ENCODE measurements around the gene VAV3. TPM values are rescaled to one million over a fixed set of nuclear protein-coding genes. Genes with fewer than 3 reads are reported as not detected.

Gene VAV3
- polyA plus RNA-seq, 1 of the 3 experiments (the other 2 are of a cell fraction) = not detected

DNA sequence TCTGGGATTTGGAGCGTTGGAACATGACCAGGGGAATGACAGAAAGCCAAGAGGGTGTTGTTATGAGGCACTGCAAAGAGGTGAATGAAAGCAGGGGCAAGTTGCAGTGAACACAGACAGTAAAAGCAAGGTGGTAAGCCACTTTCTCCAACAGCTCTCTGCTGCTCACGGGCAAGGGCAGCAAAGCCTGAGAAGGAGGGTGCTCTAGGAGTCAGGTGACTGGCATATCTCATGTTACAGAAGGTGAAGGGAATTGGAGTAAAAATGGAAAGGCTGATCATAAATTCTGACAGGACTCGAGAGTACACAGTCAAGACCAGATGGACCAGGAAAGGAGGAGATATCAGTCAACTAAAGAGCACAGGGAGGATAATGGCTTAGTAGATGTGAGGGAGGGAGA, 14.5 kb downstream of the VAV3 start:
- peaks cover 0 to 3% of the 10 kb centered on the region in 2 experiments; a peak in 1 of 4 replicates for H3K4me1 ChIP-seq (ENCODE audit: control insufficient read depth in 1 of 2, insufficient read depth in 2 of 2, low read depth in 1 of 2, low read length in 1 of 2)
- no peaks in the 10 kb centered on the region for H3K9me2 ChIP-seq
- ChIA-PET CTCF (no interaction called here), POLR2A (no interaction called here)
- H3K4me2 ChIP-seq = no peak overlapping the region
- H3K9ac ChIP-seq = no peak overlapping the region
- H3K4me3 ChIP-seq (ENCODE audit: low read depth in 2 of 2, low read length in 1 of 2) = no peak overlapping the region
- H3F3A ChIP-seq (replicated peaks; ENCODE audit: insufficient read depth) = no peaks in the 10 kb centered on the region
- WGBS (ENCODE audit: low lambda C conversion rate) = 32% methylated on average over 3 of the region's 3 CpGs
- no peak overlapping the region for H2AFZ ChIP-seq (ENCODE audit: low read depth)
- H3K36me3 ChIP-seq (replicated peaks in 1 of 2; ENCODE audit: control insufficient read depth in 1 of 2, insufficient read depth in 2 of 2, low read length in 1 of 2) = no peaks in the 10 kb centered on the region
- DNase-seq = no peak
- no peak overlapping the region for H3K27ac ChIP-seq (ENCODE audit: low read depth in 2 of 2, low read length in 1 of 2)
- no peaks in the 10 kb centered on the region for H3K9me3 ChIP-seq
- H3K27me3 ChIP-seq (ENCODE audit: insufficient read depth) = no peaks in the 10 kb centered on the region
- no peak for TF ChIP-seq JUND (IDR thresholded peaks at IDR 0.05)
- no peaks in the 10 kb centered on the region for H4K20me1 ChIP-seq (ENCODE audit: insufficient read depth)
- no peaks in the 10 kb centered on the region; the same call in 1 of the 2 replicates for H3K79me2 ChIP-seq (ENCODE audit: insufficient read depth)

DNA sequence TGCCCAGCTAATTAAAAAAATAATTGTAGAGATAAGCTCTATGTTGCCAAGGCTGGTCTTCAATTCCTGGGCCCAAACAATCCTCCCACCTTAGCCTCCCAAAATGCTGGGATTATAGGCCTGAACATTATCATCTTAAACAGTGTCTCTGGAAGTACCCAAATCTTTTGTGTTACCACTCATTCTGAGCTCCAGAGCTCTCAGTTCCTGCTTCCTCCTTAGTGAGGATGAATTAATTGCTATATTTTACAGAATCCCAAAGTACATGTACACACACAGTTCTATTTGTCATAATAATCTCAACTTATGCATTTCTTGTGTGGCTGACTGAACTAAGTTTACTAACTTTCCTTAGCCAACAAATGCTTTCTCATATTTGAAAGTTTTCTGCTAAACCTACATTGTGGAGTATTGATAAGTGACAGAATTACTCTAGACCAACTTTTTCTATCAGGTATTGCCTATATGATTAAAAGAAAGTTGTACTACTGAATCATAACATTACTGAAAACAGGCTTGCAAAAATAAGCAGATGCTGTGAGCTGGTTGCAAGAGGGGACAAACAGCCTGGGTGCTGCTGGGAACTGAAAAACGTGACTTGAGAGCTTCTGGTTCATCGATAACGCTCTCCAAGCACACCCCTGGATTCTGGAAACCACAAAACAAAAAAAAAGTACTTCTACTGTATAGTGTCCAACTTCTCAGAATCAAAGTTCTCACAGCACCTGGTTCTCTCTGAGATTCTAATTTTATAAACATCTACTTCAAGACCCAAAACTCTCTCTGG, 15.3 kb downstream of the VAV3 start:
- CTCF ChIA-PET = no interaction called here
- H4K20me1 ChIP-seq (ENCODE audit: insufficient read depth) = no peaks in the 10 kb centered on the region
- H3K36me3 ChIP-seq (replicated peaks in 1 of 2; ENCODE audit: control insufficient read depth in 1 of 2, insufficient read depth in 2 of 2, low read length in 1 of 2) = no peaks in the 10 kb centered on the region
- TF ChIP-seq, protein P1, sequence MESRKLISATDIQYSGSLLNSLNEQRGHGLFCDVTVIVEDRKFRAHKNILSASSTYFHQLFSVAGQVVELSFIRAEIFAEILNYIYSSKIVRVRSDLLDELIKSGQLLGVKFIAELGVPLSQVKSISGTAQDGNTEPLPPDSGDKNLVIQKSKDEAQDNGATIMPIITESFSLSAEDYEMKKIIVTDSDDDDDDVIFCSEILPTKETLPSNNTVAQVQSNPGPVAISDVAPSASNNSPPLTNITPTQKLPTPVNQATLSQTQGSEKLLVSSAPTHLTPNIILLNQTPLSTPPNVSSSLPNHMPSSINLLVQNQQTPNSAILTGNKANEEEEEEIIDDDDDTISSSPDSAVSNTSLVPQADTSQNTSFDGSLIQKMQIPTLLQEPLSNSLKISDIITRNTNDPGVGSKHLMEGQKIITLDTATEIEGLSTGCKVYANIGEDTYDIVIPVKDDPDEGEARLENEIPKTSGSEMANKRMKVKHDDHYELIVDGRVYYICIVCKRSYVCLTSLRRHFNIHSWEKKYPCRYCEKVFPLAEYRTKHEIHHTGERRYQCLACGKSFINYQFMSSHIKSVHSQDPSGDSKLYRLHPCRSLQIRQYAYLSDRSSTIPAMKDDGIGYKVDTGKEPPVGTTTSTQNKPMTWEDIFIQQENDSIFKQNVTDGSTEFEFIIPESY (IDR thresholded peaks at IDR 0.05; ENCODE audit: borderline replicate concordance, low read depth) = no peak
- TF ChIP-seq FOXM1 (IDR thresholded peaks at IDR 0.05; ENCODE audit: low read depth) (no peak), RXRA (IDR thresholded peaks at IDR 0.05; ENCODE audit: borderline replicate concordance, low read depth) (no peak)
- TF ChIP-seq, protein P2, sequence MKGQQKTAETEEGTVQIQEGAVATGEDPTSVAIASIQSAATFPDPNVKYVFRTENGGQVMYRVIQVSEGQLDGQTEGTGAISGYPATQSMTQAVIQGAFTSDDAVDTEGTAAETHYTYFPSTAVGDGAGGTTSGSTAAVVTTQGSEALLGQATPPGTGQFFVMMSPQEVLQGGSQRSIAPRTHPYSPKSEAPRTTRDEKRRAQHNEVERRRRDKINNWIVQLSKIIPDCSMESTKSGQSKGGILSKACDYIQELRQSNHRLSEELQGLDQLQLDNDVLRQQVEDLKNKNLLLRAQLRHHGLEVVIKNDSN (IDR thresholded peaks at IDR 0.05; ENCODE audit: borderline replicate concordance, low read depth) = no peak
- no peak overlapping the region for H3K4me3 ChIP-seq (ENCODE audit: low read depth in 2 of 2, low read length in 1 of 2)
- no peaks in the 10 kb centered on the region; the same call in 1 of the 2 replicates for H3K79me2 ChIP-seq (ENCODE audit: insufficient read depth)
- no peaks in the 10 kb centered on the region for H3K27me3 ChIP-seq (ENCODE audit: insufficient read depth)
- no peak overlapping the region for H2AFZ ChIP-seq (ENCODE audit: low read depth)
- H3K4me1 ChIP-seq (ENCODE audit: control insufficient read depth in 1 of 2, insufficient read depth in 2 of 2, low read depth in 1 of 2, low read length in 1 of 2) = peaks cover 0 to 3% of the 10 kb centered on the region in 2 experiments; a peak in 1 of 4 replicates
- H3F3A ChIP-seq (replicated peaks; ENCODE audit: insufficient read depth) = no peaks in the 10 kb centered on the region
- no peak overlapping the region for H3K27ac ChIP-seq (ENCODE audit: low read depth in 2 of 2, low read length in 1 of 2)
- DNase-seq = no peak
- 23% methylated on average over 3 of the region's 3 CpGs for WGBS (ENCODE audit: low lambda C conversion rate)
- POLR2A ChIA-PET = no interaction called here
- no peak overlapping the region for H3K9ac ChIP-seq
- H3K4me2 ChIP-seq = no peak overlapping the region
- no peaks in the 10 kb centered on the region for H3K9me2 ChIP-seq
- H3K9me3 ChIP-seq = no peaks in the 10 kb centered on the region

DNA sequence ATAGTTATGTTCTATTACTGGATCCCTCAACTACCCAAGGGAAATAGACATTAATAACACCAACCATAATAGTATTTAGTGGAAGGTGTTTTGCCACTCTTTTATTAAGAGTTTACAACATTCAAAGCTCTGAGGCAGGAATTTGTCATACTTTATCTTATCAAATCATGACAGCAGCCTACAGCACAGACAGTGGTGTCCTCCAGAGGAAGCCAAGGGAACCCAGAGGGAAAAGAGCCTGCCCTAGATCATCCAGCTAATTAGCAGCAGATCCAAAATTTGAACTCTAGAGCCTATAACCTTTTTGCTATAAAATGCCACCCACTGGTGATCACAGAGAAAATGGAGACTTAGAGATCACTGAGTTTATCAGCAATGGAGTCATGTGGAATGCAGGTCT, 18.2 kb downstream of the VAV3 start:
- Histone ChIP-seq H3K27me3 (ENCODE audit: insufficient read depth) (no peaks in the 10 kb centered on the region), H3K27ac (ENCODE audit: low read depth in 2 of 2, low read length in 1 of 2) (no peak overlapping the region), H2AFZ (ENCODE audit: low read depth) (no peak overlapping the region), H3K4me1 (ENCODE audit: control insufficient read depth in 1 of 2, insufficient read depth in 2 of 2, low read depth in 1 of 2, low read length in 1 of 2) (peaks cover 0 to 2% of the 10 kb centered on the region in 2 experiments; a peak in 1 of 4 replicates), H3K4me3 (ENCODE audit: low read depth in 2 of 2, low read length in 1 of 2) (no peak overlapping the region), H3K9me3 (no peaks in the 10 kb centered on the region), H4K20me1 (ENCODE audit: insufficient read depth) (no peaks in the 10 kb centered on the region), H3K9ac (no peak overlapping the region), H3K36me3 (replicated peaks in 1 of 2; ENCODE audit: control insufficient read depth in 1 of 2, insufficient read depth in 2 of 2, low read length in 1 of 2) (no peaks in the 10 kb centered on the region), H3K9me2 (no peaks in the 10 kb centered on the region), H3F3A (replicated peaks; ENCODE audit: insufficient read depth) (no peaks in the 10 kb centered on the region), H3K4me2 (no peak overlapping the region), H3K79me2 (ENCODE audit: insufficient read depth) (no peaks in the 10 kb centered on the region; the same call in 1 of the 2 replicates)
- TF ChIP-seq MXI1 (IDR thresholded peaks at IDR 0.05; ENCODE audit: low read depth, low read length) (0 out of 2 replicates have a peak, but pooled peaks have one; percentile 21), FOSL2 (IDR thresholded peaks at IDR 0.05; ENCODE audit: borderline replicate concordance, low read depth) (no peak), EP300 (IDR thresholded peaks at IDR 0.05; ENCODE audit: borderline replicate concordance in 1 of 2, low read depth in 1 of 2, low read length in 1 of 2) (peak in 1 of 2 experiments; percentile 70; a peak in 2 of 4 replicates), TCF12 (IDR thresholded peaks at IDR 0.05) (no peak)
- peak; percentile 22 for DNase-seq
- ChIA-PET POLR2A (no interaction called here), CTCF (interaction anchor here (1.0 kb wide), 1 partner anchor 13 kb away, joined by 3 read pairs; no protein-coding TSS in a partner anchor)
